ENCODE measurements around the gene PCLAF. TPM values are rescaled to one million over a fixed set of nuclear protein-coding genes. Genes with fewer than 3 reads are reported as not detected.
A peak's percentile ranks its signal among the peaks of the same experiment; 100 is the strongest.

PCLAF gene
- 0.31 TPM for total RNA-seq (2013)
- polyA plus RNA-seq: not detected
- polyA minus RNA-seq: not detected in 2 replicates
- 0 to 1.0 (median 0.20) reads per million in 11 experiments for total RNA-seq

- WGBS (ENCODE audit: insufficient coverage): 0% methylated on average over 26 of the region's 38 CpGs
- Histone ChIP-seq H3K36me3 (replicated peaks in 1 of 2; ENCODE audit: control insufficient read depth in 1 of 2, insufficient read depth in 2 of 2, low read length in 2 of 2) (no peaks in the 10 kb centered on the region), H3K9ac (ENCODE audit: insufficient read depth, low read length, poor library complexity, severe bottlenecking) (peak within 1 kb of the TSS; percentile 34), H3K9me3 (replicated peaks in 1 of 2; ENCODE audit: control insufficient read depth in 1 of 2, insufficient read depth in 1 of 2, low read length in 2 of 2) (no peaks in the 10 kb centered on the region), H3K27ac (ENCODE audit: low read depth in 1 of 2, low read length in 2 of 2) (peak within 1 kb of the TSS in 1 of 2 donors; percentile 23), H3K4me2 (replicated peaks; ENCODE audit: extremely low read depth, low read length, poor library complexity, severe bottlenecking) (peak within 1 kb of the TSS; percentile 91), H3K27me3 (ENCODE audit: control insufficient read depth in 2 of 2, insufficient read depth in 2 of 2, low read length in 2 of 2) (no peaks in the 10 kb centered on the region), H3K4me3 (replicated peaks in 1 of 3; ENCODE audit: low read depth in 2 of 3, low read length in 3 of 3) (peak within 1 kb of the TSS; percentile 65 to 84 (median 84)), H4K20me1 (ENCODE audit: insufficient read depth, low read length) (no peaks in the 10 kb centered on the region), H3K4me1 (ENCODE audit: control insufficient read depth in 1 of 2, insufficient read depth in 2 of 2, low read length in 2 of 2) (peaks cover 7 to 20% of the 10 kb centered on the region in 2 donors), H3K79me2 (ENCODE audit: insufficient read depth, low read length) (peaks cover 34% of the 10 kb centered on the region), H2AFZ (ENCODE audit: insufficient read depth, low read depth, low read length, poor library complexity, severe bottlenecking) (peak within 1 kb of the TSS; percentile 92)
- peak within 1 kb of the TSS; percentile 89 to 93 for H3K4me3 Mint-ChIP-seq
- H3K4me1 Mint-ChIP-seq: peaks cover 21% of the 10 kb centered on the region
- no peaks in the 10 kb centered on the region for H3K27me3 Mint-ChIP-seq (ENCODE audit: low read depth in 3 of 3)
- no peak for TF ChIP-seq CTCF (IDR thresholded peaks at IDR 0.05)
- intact Hi-C loops (cut with micrococcal nuclease): loop anchor here in 1 of 2 donors (5.0 kb wide), 1 partner anchor 779 kb away; no protein-coding TSS in a partner anchor
- H3K27ac Mint-ChIP-seq: peak within 1 kb of the TSS; percentile 50 to 85 (median 78)
- H3K36me3 Mint-ChIP-seq: peaks cover 0 to 1% of the 10 kb centered on the region in 2 donors
- DNase-seq: peak; percentile 82 to 89 (median 84)
- peaks cover 0 to 2% (median 0%) of the 10 kb centered on the region in 7 donors for H3K9me3 Mint-ChIP-seq
These were observed at the start of gene PCLAF for GRCh38 chr15:64381000-64381751. Gene PCLAF (minus strand): TSS chr15:64381441. CDS start chr15:64381371, 70 bp downstream.

- H3K36me3 Mint-ChIP-seq: peaks cover 47 to 69% of the 10 kb centered on the region in 2 donors
- no peak for TF ChIP-seq CTCF (IDR thresholded peaks at IDR 0.05)
- Histone ChIP-seq H3K4me2 (replicated peaks; ENCODE audit: extremely low read depth, low read length, poor library complexity, severe bottlenecking) (no peak overlapping the region), H2AFZ (ENCODE audit: insufficient read depth, low read depth, low read length, poor library complexity, severe bottlenecking) (no peak overlapping the region), H3K36me3 (replicated peaks in 1 of 2; ENCODE audit: control insufficient read depth in 1 of 2, insufficient read depth in 2 of 2, low read length in 2 of 2) (peaks cover 37 to 76% of the 10 kb centered on the region in 2 donors), H3K9me3 (replicated peaks in 1 of 2; ENCODE audit: control insufficient read depth in 1 of 2, insufficient read depth in 1 of 2, low read length in 2 of 2) (no peaks in the 10 kb centered on the region), H3K27ac (ENCODE audit: low read depth in 1 of 2, low read length in 2 of 2) (peak overlapping the region in 1 of 2 donors; percentile 18), H3K4me3 (replicated peaks in 1 of 3; ENCODE audit: low read depth in 2 of 3, low read length in 3 of 3) (no peak overlapping the region), H3K4me1 (ENCODE audit: control insufficient read depth in 1 of 2, insufficient read depth in 2 of 2, low read length in 2 of 2) (peaks cover 10 to 14% of the 10 kb centered on the region in 2 donors), H4K20me1 (ENCODE audit: insufficient read depth, low read length) (no peaks in the 10 kb centered on the region), H3K27me3 (ENCODE audit: control insufficient read depth in 2 of 2, insufficient read depth in 2 of 2, low read length in 2 of 2) (no peaks in the 10 kb centered on the region), H3K9ac (ENCODE audit: insufficient read depth, low read length, poor library complexity, severe bottlenecking) (no peak overlapping the region), H3K79me2 (ENCODE audit: insufficient read depth, low read length) (no peaks in the 10 kb centered on the region)
- no peak overlapping the region for H3K4me3 Mint-ChIP-seq
- DNase-seq: no peak
- H3K9me3 Mint-ChIP-seq: no peaks in the 10 kb centered on the region
- intact Hi-C loops (cut with micrococcal nuclease): no loop called here
- peak overlapping the region in 4 of 7 donors; percentile 27 to 65 (median 34) for H3K27ac Mint-ChIP-seq
- H3K27me3 Mint-ChIP-seq (ENCODE audit: low read depth in 3 of 3): peaks cover 0 to 4% (median 0%) of the 10 kb centered on the region in 3 donors
- 20% methylated on average over 1 of the region's 3 CpGs for WGBS (ENCODE audit: insufficient coverage)
- peaks cover 17% of the 10 kb centered on the region for H3K4me1 Mint-ChIP-seq
These were observed 48.9 kb upstream of the PCLAF start for GRCh38 chr15:64430000-64430735.

Measured in CD14-positive monocyte (primary cell).